ENCODE results near the gene CYP27C1. TPM values are rescaled to one million over a fixed set of nuclear protein-coding genes. Genes with fewer than 3 reads are reported as not detected.

Gene CYP27C1
- total and polyA plus RNA-seq, 12 donors: 0.11 to 0.97 (median 0.22) TPM; not detected in 3

GRCh38 chr2:127172306-127172705, 47.8 kb downstream of the CYP27C1 start:
- intact Hi-C loops (cut with DNase I): no loop called here
- whole genome bisulfite sequencing, 4 donors: 90 to 96% (median 95%) methylated on average over 6 of the region's 6 CpGs
- no peak for TF ChIP-seq POLR2A (IDR thresholded peaks at IDR 0.05)
- TF ChIP-seq CTCF (IDR thresholded peaks at IDR 0.05): no peak
- H3K4me1 ChIP-seq (replicated peaks in 1 of 2): peaks cover 0 to 15% of the 10 kb centered on the region in 2 donors
- H3K4me3 ChIP-seq: no peak overlapping the region
- no peaks in the 10 kb centered on the region for H3K9me3 ChIP-seq (replicated peaks in 1 of 3)
- no peaks in the 10 kb centered on the region for H3K36me3 ChIP-seq (replicated peaks in 1 of 2)
- H3K27ac ChIP-seq: no peak overlapping the region
- H3K27me3 ChIP-seq: no peaks in the 10 kb centered on the region
- DNase-seq: peak in 2 of 7 donors; percentile 5 to 35

GRCh38 chr2:127170452-127171197, 49.5 kb downstream of the CYP27C1 start:
- Histone ChIP-seq H3K4me1 (replicated peaks in 1 of 2) (peaks cover 0 to 11% of the 10 kb centered on the region in 2 donors), H3K4me3 (no peak overlapping the region), H3K27ac (no peak overlapping the region), H3K9me3 (replicated peaks in 1 of 3) (no peaks in the 10 kb centered on the region), H3K27me3 (no peaks in the 10 kb centered on the region), H3K36me3 (replicated peaks in 1 of 2) (no peaks in the 10 kb centered on the region)
- no peak for TF ChIP-seq CTCF (IDR thresholded peaks at IDR 0.05)
- no peak for TF ChIP-seq POLR2A (IDR thresholded peaks at IDR 0.05)
- intact Hi-C loops (cut with DNase I): no loop called here
- DNase-seq: peak in 2 of 7 donors; percentile 8 to 36
- 77 to 80% (median 80%) methylated on average over 9 to 10 of the region's 10 CpGs for WGBS, 4 donors

GRCh38 chr2:127170021-127170420, 50.1 kb downstream of the CYP27C1 start:
- 84 to 95% (median 88%) methylated on average over 3 of the region's 3 CpGs for WGBS, 4 donors

More at GRCh38 chr2:127170021-127170420, 50.1 kb downstream of the CYP27C1 start:
- TF ChIP-seq POLR2A (IDR thresholded peaks at IDR 0.05) (no peak), CTCF (IDR thresholded peaks at IDR 0.05) (no peak)
- no peak overlapping the region for H3K27ac ChIP-seq
- H3K27me3 ChIP-seq: no peaks in the 10 kb centered on the region
- no peaks in the 10 kb centered on the region for H3K9me3 ChIP-seq (replicated peaks in 1 of 3)
- H3K4me3 ChIP-seq: no peak overlapping the region
- H3K36me3 ChIP-seq (replicated peaks in 1 of 2): no peaks in the 10 kb centered on the region
- peak in 2 of 7 donors; percentile 1 to 3 for DNase-seq
- H3K4me1 ChIP-seq (replicated peaks in 1 of 2): peaks cover 0 to 5% of the 10 kb centered on the region in 2 donors
- intact Hi-C loops (cut with DNase I): no loop called here

Data from adrenal gland (tissue), 12 donors.